GM21825 (cell line): ENCODE measurements around the gene CEBPG.
A peak's percentile ranks its signal among the peaks of the same experiment; 100 is the strongest.

ENCODE experiments used
- ATAC-seq: cut with Tn5 transposase; IDR thresholded peaks from one replicate; pipeline ENCODE4 v1.9.1; 2021; ENCODE audit warnings: mild to moderate bottlenecking, moderate library complexity; ENCODE audit not compliant: unreplicated experiment

The CEBPG gene

DNA sequence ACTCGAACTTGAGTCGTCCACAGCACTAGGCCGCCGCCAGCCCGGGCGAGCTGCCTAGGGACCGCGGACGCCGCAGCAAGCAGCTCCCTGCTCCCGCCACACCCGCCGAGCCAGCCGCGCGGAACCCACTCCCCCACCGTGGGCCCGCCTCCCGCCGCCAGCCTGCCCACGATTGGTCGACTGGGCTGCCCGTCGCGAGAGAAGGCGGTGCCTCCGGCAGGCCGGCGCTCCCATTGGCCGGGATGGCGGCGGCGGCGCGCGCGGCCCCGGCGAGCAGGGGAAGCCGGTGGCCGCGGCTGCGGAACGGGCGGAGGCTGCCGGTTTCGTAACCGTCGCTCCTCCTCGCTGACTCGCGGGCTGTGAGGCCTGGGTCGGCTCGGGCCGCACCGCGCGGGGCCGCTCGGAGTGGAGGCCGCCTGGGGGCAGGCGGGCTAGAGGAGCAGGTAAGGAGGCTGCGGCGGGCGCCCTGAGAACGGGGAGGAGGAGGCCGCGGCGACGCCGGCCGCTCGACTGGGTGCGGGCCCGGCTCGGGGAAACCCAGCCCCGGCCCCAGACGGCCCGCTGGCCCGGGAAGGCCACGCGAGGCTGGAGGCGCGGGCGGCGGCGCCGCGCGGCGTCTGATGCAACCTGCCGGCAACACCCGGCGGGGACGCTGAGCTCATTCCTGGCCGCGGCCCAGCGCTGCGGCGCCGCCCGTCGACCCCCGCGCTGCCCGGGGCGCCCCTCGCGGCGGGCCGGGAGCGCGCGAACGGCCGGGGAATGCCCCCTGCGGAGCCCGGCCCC is at the start of gene CEBPG:
TSS of gene CEBPG (plus strand) at position 257 of the 783 bp plus-strand sequence. CDS start 5,531 bp downstream, outside the sequence.
- ATAC-seq = peak; percentile 83

DNA sequence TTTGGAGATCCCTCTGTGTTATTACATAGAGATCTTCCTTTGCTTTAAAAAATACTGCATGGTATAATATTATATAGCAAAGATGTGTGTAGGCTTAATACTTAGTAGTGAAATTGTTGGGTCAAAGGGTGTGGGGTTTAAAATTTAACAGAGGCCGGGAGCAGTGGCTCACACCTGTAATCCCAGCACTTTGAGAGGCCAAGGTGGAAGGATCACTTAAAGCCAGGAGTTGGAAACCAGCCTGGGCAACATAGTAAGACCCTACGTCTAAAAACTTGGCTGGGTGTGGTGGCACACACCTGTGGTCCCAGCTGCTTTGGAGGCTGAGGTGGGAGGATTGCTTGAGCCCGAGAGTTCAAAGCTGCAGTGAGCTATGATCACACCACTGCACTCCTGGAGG is 48.9 kb upstream of the CEBPG start:
- no peak for ATAC-seq

DNA sequence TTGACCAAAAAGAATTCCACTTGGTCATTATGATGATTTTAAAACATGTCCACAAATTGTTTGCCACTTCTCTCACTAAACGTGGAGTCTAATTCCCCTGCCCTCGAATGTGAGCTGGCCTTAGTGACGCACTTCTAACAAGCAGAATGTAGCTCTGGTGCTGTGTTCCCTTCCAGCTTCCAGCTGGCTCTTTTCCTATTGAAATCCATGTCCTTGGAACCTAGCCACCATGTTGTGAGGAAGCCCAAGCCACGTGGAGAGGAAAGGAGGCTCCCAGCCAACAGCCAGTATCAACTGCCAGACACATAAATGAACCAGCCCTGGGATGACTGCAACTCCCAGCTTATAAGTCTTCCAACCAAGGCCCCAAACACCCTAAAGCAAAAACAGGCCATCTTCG is 47.6 kb upstream of the CEBPG start:
- ATAC-seq = no peak

DNA sequence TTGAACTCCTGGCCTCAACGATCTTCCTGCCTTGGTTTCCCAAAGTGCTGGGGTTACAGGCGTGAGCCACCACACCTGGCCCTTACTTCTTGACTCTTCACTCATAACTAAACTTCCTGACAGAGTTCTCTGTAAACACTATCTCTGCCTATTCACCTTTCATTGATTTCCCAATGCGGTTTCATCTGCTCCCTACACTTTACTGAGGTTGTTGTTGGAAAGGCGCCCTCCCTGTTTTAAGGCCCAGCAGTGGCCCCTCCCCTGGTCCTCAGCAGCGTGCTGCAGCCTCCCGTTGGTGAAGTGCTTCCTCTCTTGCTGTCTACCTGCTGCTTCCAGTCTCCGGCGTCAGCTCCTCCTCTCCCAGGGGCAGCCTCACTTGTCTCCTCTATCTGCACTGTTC is 44.4 kb upstream of the CEBPG start:
- no peak for ATAC-seq

DNA sequence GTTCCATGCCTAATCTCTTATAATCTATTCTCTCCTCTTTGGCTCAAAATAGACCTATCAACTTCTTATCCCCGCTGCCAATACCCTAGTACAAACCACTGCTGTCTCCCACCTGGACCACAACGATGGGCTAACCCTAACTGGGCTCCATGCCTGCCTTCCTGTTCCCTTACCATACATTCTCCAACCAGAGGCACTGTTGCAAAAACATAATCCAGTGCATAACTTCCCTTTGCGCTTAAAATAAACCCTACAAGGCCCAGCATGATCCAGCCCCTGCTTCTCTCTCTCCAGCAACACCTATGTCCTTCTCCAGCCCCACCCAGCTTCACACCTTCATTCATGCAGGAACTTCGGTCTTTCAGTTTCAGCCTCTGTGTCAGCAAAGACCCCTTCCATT is 43.8 kb upstream of the CEBPG start:
- ATAC-seq = no peak

DNA sequence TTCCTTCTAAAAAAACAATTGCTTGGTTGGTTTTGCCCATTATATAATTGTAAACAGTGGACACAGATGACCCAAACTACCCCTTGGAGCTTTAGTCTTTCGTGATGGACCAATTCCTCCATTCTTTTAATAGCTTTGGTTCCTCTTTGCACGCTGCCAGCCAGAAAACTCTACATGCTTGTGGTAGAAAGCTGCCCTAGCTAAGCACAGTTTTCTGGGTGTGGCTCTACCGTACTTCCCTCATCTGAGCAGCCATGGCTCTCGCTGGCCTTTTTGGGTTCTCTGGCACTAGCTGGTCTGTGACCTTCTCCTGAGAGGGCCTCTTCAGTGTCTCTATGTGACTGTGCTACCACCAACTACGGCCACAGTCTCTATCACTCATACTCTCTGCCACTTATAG is 41.3 kb upstream of the CEBPG start:
- ATAC-seq = no peak

DNA sequence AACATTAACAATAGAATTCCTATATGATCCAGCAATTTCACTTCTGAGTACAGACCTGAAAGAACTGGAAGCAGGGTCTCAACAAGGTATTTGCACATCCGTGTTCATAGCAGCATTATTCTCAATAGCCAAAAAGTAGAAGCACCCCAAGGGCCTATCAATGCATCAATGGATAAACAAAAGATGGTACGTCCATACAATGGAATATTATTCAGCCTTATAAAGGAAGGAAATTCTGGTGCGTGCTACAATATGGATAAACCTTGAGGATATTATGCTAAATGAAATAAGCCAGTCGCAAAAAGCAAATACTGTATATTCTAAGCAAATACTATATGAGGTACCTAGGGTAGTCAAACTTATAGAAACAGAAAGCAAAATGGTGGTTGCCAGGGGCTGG is 40.4 kb upstream of the CEBPG start:
- ATAC-seq = no peak

DNA sequence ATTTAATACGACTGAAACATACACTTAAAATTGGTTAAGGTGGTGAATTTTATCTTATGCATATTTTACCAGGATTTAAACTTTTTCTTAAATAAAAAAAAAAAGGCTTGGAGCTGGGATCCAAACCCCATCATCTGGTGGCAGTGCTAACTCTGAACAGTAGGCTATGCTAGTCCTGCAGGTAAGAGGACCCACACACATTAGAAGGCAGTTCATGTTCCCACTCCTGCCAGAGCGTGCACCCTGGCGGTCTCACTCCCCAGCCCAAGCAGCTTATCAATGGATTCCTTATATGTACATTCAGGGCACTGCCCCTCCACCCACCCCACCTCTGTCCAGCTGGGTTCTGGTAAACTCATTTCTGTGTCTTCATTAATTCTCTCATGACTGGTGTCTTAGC is 39.9 kb upstream of the CEBPG start:
- ATAC-seq = no peak

DNA sequence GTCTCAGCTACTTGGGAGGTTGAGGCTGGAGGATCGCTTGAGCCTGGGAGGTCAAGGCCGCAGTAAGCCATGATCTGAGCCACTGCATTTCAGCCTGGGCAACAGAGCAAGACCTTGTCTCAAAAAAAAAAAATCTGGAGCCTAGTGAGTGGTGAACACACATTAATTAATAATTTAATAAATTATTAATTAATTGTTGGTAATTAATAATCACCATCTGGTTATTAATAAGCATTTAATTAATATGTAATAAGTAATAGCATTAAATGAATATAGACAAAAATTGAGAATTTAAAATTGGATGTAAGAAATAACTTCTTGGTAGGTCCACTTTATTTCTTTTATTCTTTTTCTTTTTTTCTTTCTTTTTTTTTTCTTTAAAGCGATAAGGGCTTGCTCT is 39.2 kb upstream of the CEBPG start:
- no peak for ATAC-seq

DNA sequence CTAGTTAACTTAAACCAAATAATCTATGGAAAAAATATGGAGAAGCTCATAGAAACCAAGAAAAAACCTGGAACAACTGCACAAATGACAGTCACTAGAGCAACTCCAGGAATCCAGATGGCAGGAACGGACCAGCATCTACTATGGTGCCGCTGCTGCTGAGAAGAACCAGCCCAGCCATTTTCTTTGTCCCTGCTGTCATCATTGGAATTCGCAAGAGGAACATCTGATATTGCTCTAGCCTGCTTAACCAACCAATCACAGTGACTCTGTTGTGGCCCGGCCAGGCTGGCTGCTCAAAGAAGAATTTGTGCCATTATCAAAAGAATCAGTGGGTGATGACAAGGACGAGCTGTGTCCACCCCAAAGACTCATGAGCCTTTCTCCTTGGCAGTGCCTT is 38.1 kb upstream of the CEBPG start:
- no peak for ATAC-seq

DNA sequence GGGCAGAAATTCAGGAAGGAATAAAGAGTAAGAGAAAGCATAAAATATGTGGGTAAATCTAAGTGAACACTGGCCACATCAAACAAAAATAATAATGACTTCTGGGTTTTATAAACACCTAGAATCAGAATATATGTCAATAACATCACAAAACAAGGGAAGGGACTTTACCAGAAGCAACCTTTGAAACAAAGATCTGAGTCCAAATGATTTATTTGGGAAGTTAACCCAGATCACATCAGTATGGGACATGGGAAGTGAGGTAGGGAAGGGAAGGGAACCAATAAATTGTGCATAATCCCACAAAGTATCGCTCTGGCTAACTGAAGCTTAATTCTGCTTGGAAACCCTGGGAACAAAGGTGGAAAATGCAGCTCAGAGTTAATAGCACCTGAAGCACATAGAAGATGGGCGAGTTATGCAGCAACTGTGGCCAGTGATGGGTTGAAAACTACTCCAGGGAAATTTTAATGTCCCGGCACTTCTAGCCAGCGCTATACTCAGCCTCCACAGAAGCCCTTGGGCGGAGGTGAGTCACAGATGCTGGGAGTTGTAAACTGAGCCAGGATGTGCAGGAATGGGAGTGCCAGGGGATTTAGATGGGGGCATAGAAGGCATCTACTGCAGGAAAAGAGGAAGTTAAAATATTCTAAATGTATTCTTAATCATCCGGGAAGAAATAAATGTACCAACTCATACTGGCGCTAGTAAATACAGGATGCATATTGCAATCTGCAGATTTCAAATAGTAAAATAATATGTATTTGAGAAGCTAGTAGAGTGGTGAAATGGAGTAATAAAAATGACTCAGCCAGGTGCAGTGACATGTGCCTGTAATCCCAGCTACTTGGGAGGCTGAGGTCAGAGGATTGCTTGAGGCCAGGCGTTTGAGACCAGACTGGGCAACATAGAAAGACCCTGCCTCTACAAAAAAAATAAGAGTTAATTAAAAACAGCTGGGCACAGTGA is 34.2 kb upstream of the CEBPG start:
- no peak for ATAC-seq

DNA sequence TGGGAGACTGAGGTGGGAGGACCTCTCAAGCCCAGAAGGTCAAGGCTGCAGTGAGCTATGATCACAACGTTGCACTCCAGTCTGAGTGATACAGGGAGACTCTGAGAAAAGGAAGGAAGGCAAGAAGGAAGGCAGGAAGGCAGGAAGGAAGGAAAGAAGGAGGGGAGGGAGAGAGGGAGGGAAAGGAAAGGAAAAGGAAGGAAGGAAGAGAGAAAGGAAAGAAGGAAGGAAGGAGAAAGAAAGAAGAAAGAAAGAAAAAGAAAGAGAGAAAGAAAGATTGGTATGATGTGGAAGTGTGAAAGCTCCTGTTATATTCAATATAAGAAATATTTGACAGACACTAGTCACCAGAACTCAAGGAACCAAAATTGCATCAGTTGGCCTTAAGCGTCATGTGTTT is 32.5 kb upstream of the CEBPG start:
- ATAC-seq = no peak

DNA sequence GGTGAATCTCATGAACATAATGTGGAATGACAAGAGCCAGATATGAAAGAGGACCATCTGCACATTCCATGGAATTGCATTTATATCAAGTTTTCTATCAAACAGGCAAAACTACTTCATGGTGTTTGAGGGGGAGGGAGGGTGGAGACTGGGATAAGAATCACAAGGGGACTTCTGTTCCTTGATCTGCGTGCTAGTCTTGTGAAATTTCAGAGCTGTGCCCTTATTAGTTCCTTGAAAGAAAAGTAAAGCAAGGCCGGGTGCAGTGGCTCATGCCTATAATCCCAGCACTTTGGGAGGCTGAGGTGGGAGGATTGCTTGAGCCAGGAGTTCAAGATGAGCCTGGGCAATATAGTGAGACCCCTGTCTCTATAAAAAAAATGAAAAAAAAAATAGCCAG is 30.2 kb upstream of the CEBPG start:
- no peak for ATAC-seq

DNA sequence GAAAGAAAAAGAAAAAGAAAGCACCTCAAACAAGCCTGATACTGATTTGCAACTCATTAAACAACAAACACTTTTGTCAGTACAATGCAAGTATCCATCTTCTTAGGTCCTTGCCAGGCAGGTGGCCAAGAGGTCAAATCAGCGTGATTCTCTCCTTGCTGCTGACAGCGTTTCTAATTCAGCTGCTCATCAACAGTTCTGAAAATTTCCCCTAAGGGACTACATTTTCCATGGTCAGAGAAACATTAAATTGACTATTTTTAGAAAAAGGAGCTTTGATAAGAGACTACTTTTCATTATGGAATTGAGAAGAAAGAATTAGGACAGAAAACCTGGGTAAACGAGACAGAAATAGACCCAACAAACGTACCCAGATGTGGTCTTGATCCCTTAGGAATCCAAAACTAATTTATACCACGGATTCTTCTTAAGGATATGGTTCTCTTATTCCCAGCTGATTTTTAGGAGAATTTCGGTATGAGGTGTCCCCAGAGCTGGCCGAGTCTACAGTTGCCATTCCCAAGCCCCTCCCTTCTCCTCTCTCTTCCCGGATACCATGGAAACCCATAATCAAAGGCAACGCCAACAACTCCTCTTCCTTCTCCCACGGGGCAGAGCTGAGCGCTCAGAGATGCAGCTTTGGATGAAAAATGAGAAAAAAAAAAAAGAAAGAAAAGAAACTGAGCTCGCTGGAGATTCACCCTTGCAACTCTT is 29.5 kb upstream of the CEBPG start:
- no peak for ATAC-seq

DNA sequence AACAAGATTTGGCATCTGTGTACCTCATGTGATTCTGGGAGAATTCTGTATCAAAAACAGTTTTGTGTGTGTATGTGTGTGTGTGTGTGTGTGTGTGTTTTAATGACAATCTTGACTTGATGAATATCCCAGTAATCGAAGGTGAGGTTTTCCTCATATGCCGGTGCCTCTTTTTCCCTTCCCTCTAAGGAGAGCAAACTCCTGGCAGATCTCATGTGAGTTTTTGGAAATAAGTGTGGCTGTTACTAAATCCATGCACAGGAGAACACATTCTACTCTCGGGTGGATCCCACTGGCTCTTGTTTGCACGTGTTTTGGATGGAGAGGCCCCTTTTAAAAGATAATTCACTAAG is 29.0 kb upstream of the CEBPG start:
- no peak for ATAC-seq

DNA sequence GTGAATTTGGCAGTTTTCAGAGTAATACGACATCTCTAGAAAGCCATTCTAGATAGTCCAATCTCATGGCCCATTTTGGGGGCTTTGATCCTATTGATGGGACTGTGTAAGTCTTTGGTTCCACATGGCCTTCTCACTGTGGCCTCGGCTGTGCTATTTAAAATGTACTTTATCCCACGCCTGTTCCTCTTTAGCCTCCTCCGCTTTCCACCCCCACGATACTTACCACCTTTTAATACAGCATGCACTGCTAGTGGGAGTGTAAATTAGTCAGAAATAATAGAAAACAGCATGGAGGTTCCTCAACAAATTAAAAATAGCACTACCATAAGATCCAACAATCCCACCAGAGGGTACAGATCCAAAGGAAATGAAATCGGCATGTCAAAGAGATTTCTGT is 28.3 kb upstream of the CEBPG start:
- ATAC-seq = no peak

DNA sequence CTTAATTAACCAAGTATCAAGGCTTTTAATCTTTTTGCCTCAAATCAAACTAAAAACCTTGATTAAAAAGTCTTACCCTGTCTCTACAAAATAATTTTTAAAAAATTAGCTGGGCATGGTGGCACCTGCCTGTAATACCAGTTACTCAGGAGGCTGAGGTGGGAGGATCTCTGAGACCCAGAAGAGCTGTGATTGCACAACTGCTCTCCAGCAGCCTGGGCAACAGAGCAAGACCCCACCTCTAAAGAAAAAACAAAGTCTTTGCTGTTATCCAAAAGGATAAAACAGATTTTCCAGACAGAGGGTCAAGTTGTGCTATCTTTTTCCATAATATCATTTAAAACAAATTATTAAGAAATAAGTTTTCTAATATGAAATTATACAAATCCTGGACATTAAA is 26.8 kb upstream of the CEBPG start:
- ATAC-seq = no peak

DNA sequence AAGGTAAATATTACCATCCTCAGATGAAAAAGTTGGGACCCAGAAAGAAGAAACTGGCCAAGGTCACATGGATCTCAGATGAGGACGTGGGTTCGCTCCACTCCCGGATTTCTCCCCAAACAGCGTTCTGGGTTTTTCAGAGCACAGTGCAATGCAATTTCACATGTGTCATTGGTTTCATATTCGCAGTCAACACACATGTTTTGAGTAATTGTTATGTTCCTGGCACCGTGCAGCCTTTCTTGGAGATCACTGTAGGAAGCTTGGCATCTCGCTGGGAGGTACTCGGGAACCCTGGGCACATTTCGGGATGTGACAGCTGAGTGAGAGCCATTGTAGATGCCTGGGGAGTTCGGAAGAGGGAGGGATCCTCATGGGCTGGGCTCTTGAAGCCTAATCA is 26.2 kb upstream of the CEBPG start:
- no peak for ATAC-seq

DNA sequence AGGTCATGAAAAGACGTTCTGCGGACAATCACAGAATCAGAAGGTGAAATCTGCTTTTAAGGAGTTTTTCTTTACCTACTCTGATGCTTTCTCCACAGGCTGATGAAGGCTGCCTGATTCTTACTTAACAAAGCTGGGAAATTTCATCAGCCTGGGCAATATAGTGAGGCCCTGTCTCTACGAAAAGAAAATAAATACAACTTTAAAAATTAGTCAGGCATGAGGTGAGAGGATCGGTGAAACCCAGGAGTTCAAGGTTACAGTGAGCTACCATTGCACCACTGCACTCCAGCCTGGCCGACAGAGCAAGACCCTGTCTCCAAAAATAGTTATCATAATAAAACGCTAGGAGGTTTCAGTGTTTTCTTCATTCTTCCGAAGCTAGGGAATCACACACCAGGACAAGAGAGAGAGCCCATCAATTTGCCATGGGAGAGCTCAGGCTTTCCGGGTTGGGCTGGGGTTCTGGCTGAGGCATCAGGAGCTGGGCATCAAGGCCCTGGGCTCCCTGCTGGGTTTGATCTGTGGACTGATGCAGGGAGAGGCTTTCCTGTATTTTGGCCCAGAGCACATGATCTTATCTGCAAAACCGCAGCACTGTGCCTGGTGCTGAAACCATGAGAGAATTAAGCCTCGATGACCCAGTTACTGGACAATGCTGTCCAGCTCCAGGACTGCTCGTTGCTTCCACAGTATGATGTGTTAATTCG is 25.1 kb upstream of the CEBPG start:
- ATAC-seq = no peak

DNA sequence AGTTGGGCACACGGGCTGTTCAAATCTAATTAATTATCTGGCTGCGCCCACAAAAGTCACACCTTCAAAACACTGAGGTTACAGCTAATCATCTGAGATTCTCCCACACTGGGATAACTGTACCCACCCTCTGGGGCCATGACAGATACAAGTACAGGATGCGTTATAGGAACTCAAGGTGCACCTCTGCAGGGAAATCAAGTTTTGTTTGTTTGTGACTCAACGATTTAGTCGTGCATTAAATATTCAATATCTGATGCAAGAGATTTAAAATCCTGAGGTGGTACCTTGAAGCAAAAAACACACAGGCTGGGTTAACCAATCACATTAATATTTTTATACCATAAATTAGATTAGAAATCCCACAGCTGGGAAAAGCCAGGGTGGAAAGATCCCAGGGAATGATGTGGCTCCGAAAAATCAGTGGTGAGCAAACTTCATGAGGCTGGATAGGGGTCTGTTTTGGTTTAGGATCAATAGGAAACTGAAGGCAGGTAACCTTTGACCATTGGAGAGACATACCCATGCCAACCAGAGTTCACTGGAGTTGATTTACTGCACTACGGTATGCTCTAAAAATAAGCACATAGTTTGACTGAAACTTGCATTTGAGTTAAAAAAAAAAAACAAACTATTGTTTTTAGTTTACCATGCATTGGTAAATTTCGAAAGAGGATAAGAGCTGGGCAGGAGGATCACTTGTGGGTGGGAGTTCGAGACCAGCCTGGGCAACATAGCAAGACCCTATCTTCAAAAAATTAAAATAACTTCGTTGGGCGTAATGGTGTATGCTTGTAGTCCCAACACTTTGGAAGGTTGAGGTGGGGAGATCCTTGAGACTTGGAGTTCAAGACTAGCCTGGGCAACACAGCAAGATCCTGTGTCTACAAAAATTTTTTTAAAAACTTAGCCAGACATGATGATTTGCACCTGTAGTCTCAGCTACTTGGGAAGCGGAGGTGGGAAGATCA is 23.9 kb upstream of the CEBPG start:
- no peak for ATAC-seq
